K562 (cell line): ENCODE measurements around the gene ELF2. TPM values are rescaled to one million over a fixed set of nuclear protein-coding genes. Genes with fewer than 3 reads are reported as not detected.

Experiments used
- ATAC-seq: fragments of 200-7000 bp; cut with Tn5 transposase; 3 replicates; pipeline ENCODE4 v1.9.1; 2020; ENCODE audit warnings: moderate library complexity
- BruUV-seq: library from RNA; stranded (reverse); fragments of 400-500 nt; replicated peaks from 2 replicates; lab custom pipeline; 2021; lab: Mats Ljungman, UMichigan
- CTCF ChIA-PET: fragments of 300-600 bp; formaldehyde crosslinking; extraction: SDS; loops from one replicate; lab custom pipeline; 2021; ENCODE audit warnings: low intra/inter-chr PET ratio; lab: Yijun Ruan, JAX
- POLR2A ChIA-PET: fragments of 300-600, 350-650 bp; sonication (Branson Sonifier 250); formaldehyde crosslinking; extraction: SDS; loops from one replicate; lab custom pipeline; 2021; ENCODE audit warnings: antibody characterized with exemption, inconsistent platforms; lab: Yijun Ruan, JAX
- DNase-seq, 4 experiments: peaks; one replicate each; pipeline versions ENCODE4 v3.0.0 to v3.0.0-alpha.2; 2011 to 2018; ENCODE audit warnings: low spot score in 3 of 4, mixed read lengths in 3 of 4; ENCODE audit errors: extremely low read depth in 1 of 4
- FAIRE-seq: peaks from 2 replicates; lab custom pipeline; 2011; peaks lifted over from hg19 to GRCh38; lab: Jason Lieb, UNC
- H2AFZ ChIP-seq: 2 replicates; pipeline ENCODE4 v1.6.0; 2011; ENCODE audit warnings: low read depth, low read length, control low read depth, inconsistent platforms
- H3K27ac ChIP-seq: fragments of 200-600 bp; 3 replicates; pipeline ENCODE4 v1.8.0; 2011; ENCODE audit warnings: low read depth, mild to moderate bottlenecking, control low read depth, inconsistent platforms, low read length, moderate library complexity, mixed read lengths; ENCODE audit errors: extremely low read depth
- H3K27me3 ChIP-seq, 2 experiments: fragments of 300-600 bp in 1 of 2; 2 replicates in 1 of 2; 3 replicates in 1 of 2; pipeline versions ENCODE4 v1.6.0 to v1.8.0; 2011; ENCODE audit warnings: inconsistent platforms in 2 of 2, low read length in 2 of 2, mild to moderate bottlenecking in 1 of 2, mixed read lengths in 1 of 2, moderate library complexity in 1 of 2; ENCODE audit not compliant: control insufficient read depth in 2 of 2, insufficient read depth in 2 of 2
- H3K36me3 ChIP-seq: fragments of 300-600 bp; 3 replicates; pipeline ENCODE4 v1.8.0; 2011; ENCODE audit warnings: mild to moderate bottlenecking, low read length, inconsistent platforms; ENCODE audit not compliant: control insufficient read depth, insufficient read depth
- H3K4me1 ChIP-seq, 2 experiments: fragments of 200-600 bp in 1 of 2; replicated peaks in 1 of 2; 2 replicates in 1 of 2; 3 replicates in 1 of 2; pipeline versions ENCODE4 v1.5.1 to v1.8.0; 2011; ENCODE audit warnings: inconsistent platforms in 2 of 2, low read length in 2 of 2, mild to moderate bottlenecking in 1 of 2, mixed read lengths in 1 of 2, moderate library complexity in 1 of 2; ENCODE audit not compliant: control insufficient read depth in 2 of 2, insufficient read depth in 2 of 2
- H3K4me2 ChIP-seq: 2 replicates; pipeline ENCODE4 v1.6.1; 2011; ENCODE audit warnings: low read length, control low read depth, inconsistent platforms, mixed read lengths; ENCODE audit not compliant: insufficient read depth
- H3K4me3 ChIP-seq: fragments of 200-600 bp; sonication (generic), shearing (Covaris generic); 2 replicates; pipeline ENCODE4 v1.5.1; 2016; ENCODE audit warnings: control low read depth, inconsistent platforms
- H3K79me2 ChIP-seq: fragments of 200-600 bp; 3 replicates; pipeline ENCODE4 v1.8.0; 2011; ENCODE audit warnings: low read length, inconsistent platforms; ENCODE audit not compliant: control insufficient read depth, insufficient read depth
- H3K9ac ChIP-seq, 2 experiments: 2 replicates each; pipeline versions ENCODE4 v1.6.0 to v1.6.1; 2011; ENCODE audit warnings: low read depth in 2 of 2, low read length in 2 of 2, control low read depth in 1 of 2, inconsistent platforms in 1 of 2, mild to moderate bottlenecking in 1 of 2, mixed read lengths in 1 of 2; ENCODE audit not compliant: insufficient read depth in 1 of 2
- H3K9me1 ChIP-seq: one replicate; pipeline ENCODE4 v1.6.0; 2011; ENCODE audit warnings: inconsistent platforms, mild to moderate bottlenecking, low read length, moderate library complexity; ENCODE audit not compliant: control insufficient read depth, insufficient read depth
- H3K9me3 ChIP-seq: replicated peaks from 2 replicates; pipeline ENCODE4 v1.5.1; 2011; ENCODE audit warnings: low read depth, low read length, inconsistent platforms; ENCODE audit not compliant: control insufficient read depth, insufficient read depth
- H4K20me1 ChIP-seq: replicated peaks from 2 replicates; pipeline ENCODE4 v1.6.1; 2011; ENCODE audit warnings: low read length, inconsistent platforms, mixed read lengths; ENCODE audit not compliant: control insufficient read depth, insufficient read depth
- ATF7 ChIP-seq: fragments of 450-650 bp; IDR thresholded peaks from 2 replicates; pipeline ENCODE4 v1.7.1; 2014; ENCODE audit warnings: mild to moderate bottlenecking, moderate library complexity
- EHMT2 ChIP-seq: fragments of 450-650 bp; IDR thresholded peaks from 2 replicates; pipeline ENCODE4 v1.6.1; 2018; ENCODE audit warnings: antibody characterized with exemption
- HDAC8 ChIP-seq: fragments of 450-650 bp; IDR thresholded peaks from 2 replicates; pipeline ENCODE4 v1.6.1; 2016; ENCODE audit warnings: mild to moderate bottlenecking, missing genetic modification characterization, moderate library complexity, missing compliant biosample characterization
- HNRNPK ChIP-seq: fragments of 200-400 bp; formaldehyde crosslinking; IDR thresholded peaks from one replicate; pipeline ENCODE4 v1.6.1; 2018; ENCODE audit warnings: mild to moderate bottlenecking, low read depth, low read length; ENCODE audit not compliant: poor library complexity, severe bottlenecking
- KLF6 ChIP-seq: fragments of 250-450 bp; sonication (Bioruptor Pico); IDR thresholded peaks from 2 replicates; pipeline ENCODE4 v1.4.0; 2020; ENCODE audit warnings: mild to moderate bottlenecking, moderate library complexity, borderline replicate concordance
- XRCC4 ChIP-seq: IDR thresholded peaks from one replicate; pipeline ENCODE4 v1.6.1; 2011; ENCODE audit not compliant: insufficient read depth, insufficient read length; ENCODE audit errors: extremely low read depth
- ZNF232 ChIP-seq: sonication (generic); formaldehyde crosslinking; IDR thresholded peaks from 2 replicates; pipeline ENCODE4 v1.8.0; 2022; ENCODE audit warnings: mild to moderate bottlenecking, missing genetic modification reagents
- ZNF282 ChIP-seq: sonication (generic); formaldehyde crosslinking; IDR thresholded peaks from 2 replicates; pipeline ENCODE4 v1.8.1; 2023; ENCODE audit warnings: missing genetic modification reagents
- WGBS: fragments of 100-300 bp; shearing (Covaris generic); methylation state at CpG from one replicate; pipeline ENCODE4 v1.1.6; 2016; ENCODE audit warnings: low coverage, mixed read lengths; ENCODE audit not compliant: insufficient coverage; ENCODE audit errors: missing lambda C conversion rate; 5-methylcytosine and 5-hydroxymethylcytosine counted together
- in situ Hi-C: fragments of 300-500 bp; cut with MboI; formaldehyde crosslinking; loops from 4 replicates; pipeline ENCODE4 v1.15.0; 2018; ENCODE audit warnings: inconsistent platforms, mixed read lengths
- intact Hi-C: fragments of 100-400 bp; cut with micrococcal nuclease; formaldehyde crosslinking; loops from 2 replicates; pipeline ENCODE4 v1.14.2; 2022
- polyA plus RNA-seq, 8 experiments: library from polyadenylated mRNA; depleted of rRNA in 4 of 8; stranded (reverse) in 5 of 8; unstranded in 3 of 8; fragments of >200 nt; fragmentation: Nextera tagmentation in 2 of 8; fragmentation: Illumina TruSeq in 1 of 8; extraction: Ambion mirVana in 2 of 8; extraction: Trizol in 1 of 8; gene quantifications; 2 replicates each; pipeline versions ENCODE4 v1.2.1 to v1.2.3, GENCODE V29; 2011 to 2014; ENCODE audit warnings: inconsistent platforms in 1 of 8, missing spikeins in 1 of 8
- total RNA-seq, 7 experiments: library from RNA; depleted of rRNA in 6 of 7; stranded (reverse); fragments of >200 nt in 6 of 7; fragmentation: Illumina TruSeq in 2 of 7; extraction: Trizol in 2 of 7; gene quantifications; 2 replicates each; pipeline versions ENCODE4 v1.2.1 to v1.2.3, GENCODE V29; 2011 to 2021; ENCODE audit warnings: low replicate concordance in 1 of 7
- TF ChIP-seq, protein P1 (sequence below): sonication (generic); formaldehyde crosslinking; IDR thresholded peaks from 2 replicates; pipeline ENCODE4 v1.8.1; 2023; ENCODE audit warnings: missing genetic modification reagents, mild to moderate bottlenecking, borderline replicate concordance

The ELF2 gene
- total and polyA plus RNA-seq, 9 of the 15 experiments (the other 6 are each of a cell fraction or from before 2014, with no cell fraction given): 9.4 to 58.7 (median 41.6) TPM

- Histone ChIP-seq H4K20me1 (no peaks in the 10 kb centered on the region), H3K9me3 (peaks cover 2% of the 10 kb centered on the region; the same call in 1 of the 2 replicates), H3K9me1 (no peaks in the 10 kb centered on the region), H3K4me2 (no peak overlapping the region), H3K9ac (no peak overlapping the region), H3K36me3 (no peaks in the 10 kb centered on the region)
- DNase-seq (no peak), ATAC-seq (no peak)
- 38% methylated on average over 3 of the region's 3 CpGs for WGBS
- POLR2A ChIA-PET: interaction anchor here (1.0 kb wide), 1 partner anchor 16 kb away, joined by 3 read pairs; no protein-coding TSS in a partner anchor
- TF ChIP-seq ZNF232 (CRISPR knock-in tag) (0 out of 2 replicates have a peak, but pooled peaks have one; percentile 51), ZNF282 (CRISPR knock-in tag) (no peak)
- TF ChIP-seq, all 486 proteins: peak for 1
- intact Hi-C loops: no loop called here
- H3K4me1 ChIP-seq: peaks cover 0 to 2% of the 10 kb centered on the region in 2 experiments; a peak in 1 of 5 replicates
- no peaks in the 10 kb centered on the region for H3K79me2 ChIP-seq
- no TSS peak for BruUV-seq
- H3K27ac ChIP-seq: no peak overlapping the region
- in situ Hi-C loops: no loop called here
- CTCF ChIA-PET: no interaction called here
- H3K27me3 ChIP-seq: no peaks in the 10 kb centered on the region
- no peak overlapping the region for H3K4me3 ChIP-seq
- peak overlapping the region; percentile 29; the same call in 1 of the 2 replicates for H2AFZ ChIP-seq
- FAIRE-seq: peak; percentile 52
Observed at GRCh38 chr4:139196462-139196861, 19.4 kb upstream of the ELF2 start.

DNA sequence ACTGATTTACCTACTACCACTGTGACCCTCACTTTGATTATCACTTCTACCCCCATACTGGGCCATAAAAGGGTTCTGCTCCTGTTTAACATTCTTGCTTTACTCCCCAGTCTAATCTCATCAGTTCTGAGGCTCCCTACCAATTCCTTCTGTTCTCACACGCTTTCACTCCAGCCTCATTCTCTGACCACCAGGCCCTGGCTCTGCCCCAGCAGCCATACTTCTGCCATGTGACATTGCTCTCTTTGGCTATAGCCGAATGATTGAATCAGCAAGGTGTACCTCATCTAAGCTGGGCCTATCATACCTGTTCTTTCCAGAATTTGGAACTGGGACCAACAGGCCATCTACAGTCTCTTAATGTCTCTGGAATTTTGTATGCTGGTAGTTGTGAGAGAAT, 14.4 kb upstream of the ELF2 start:
- ChIA-PET CTCF (no interaction called here), POLR2A (interaction anchor here (5.3 kb wide), 1 partner anchor 13 kb away, joined by 51 read pairs; the partner anchor contains the start of gene ELF2)
- DNase-seq (no peak), FAIRE-seq (no peak), ATAC-seq (no peak; the same call in 2 of the 3 replicates)
- no peaks in the 10 kb centered on the region for H3K79me2 ChIP-seq
- H2AFZ ChIP-seq: peak overlapping the region; percentile 92
- no peak overlapping the region for H3K4me2 ChIP-seq
- peak overlapping the region; percentile 41; the same call in 1 of the 3 replicates for H3K27ac ChIP-seq
- H3K9me3 ChIP-seq: no peaks in the 10 kb centered on the region; the same call in 1 of the 2 replicates
- in situ Hi-C loops (no loop called here), intact Hi-C loops (no loop called here)
- no peaks in the 10 kb centered on the region for H3K36me3 ChIP-seq
- H3K27me3 ChIP-seq: no peaks in the 10 kb centered on the region
- BruUV-seq: no TSS peak
- peaks cover 9 to 15% of the 10 kb centered on the region in 2 experiments; a peak in 2 of 5 replicates for H3K4me1 ChIP-seq
- 57% methylated on average over 2 of the region's 2 CpGs for WGBS
- peak overlapping the region in 1 of 2 experiments; percentile 13; a peak in 2 of 4 replicates for H3K9ac ChIP-seq
- no peaks in the 10 kb centered on the region for H3K9me1 ChIP-seq
- no peak overlapping the region for H3K4me3 ChIP-seq
- no peaks in the 10 kb centered on the region for H4K20me1 ChIP-seq
- TF ChIP-seq KLF6: no peak
- TF ChIP-seq EHMT2: peak; percentile 26; the same call in 1 of the 2 replicates
- no peak for TF ChIP-seq HDAC8 (tag)
- TF ChIP-seq, protein P1, sequence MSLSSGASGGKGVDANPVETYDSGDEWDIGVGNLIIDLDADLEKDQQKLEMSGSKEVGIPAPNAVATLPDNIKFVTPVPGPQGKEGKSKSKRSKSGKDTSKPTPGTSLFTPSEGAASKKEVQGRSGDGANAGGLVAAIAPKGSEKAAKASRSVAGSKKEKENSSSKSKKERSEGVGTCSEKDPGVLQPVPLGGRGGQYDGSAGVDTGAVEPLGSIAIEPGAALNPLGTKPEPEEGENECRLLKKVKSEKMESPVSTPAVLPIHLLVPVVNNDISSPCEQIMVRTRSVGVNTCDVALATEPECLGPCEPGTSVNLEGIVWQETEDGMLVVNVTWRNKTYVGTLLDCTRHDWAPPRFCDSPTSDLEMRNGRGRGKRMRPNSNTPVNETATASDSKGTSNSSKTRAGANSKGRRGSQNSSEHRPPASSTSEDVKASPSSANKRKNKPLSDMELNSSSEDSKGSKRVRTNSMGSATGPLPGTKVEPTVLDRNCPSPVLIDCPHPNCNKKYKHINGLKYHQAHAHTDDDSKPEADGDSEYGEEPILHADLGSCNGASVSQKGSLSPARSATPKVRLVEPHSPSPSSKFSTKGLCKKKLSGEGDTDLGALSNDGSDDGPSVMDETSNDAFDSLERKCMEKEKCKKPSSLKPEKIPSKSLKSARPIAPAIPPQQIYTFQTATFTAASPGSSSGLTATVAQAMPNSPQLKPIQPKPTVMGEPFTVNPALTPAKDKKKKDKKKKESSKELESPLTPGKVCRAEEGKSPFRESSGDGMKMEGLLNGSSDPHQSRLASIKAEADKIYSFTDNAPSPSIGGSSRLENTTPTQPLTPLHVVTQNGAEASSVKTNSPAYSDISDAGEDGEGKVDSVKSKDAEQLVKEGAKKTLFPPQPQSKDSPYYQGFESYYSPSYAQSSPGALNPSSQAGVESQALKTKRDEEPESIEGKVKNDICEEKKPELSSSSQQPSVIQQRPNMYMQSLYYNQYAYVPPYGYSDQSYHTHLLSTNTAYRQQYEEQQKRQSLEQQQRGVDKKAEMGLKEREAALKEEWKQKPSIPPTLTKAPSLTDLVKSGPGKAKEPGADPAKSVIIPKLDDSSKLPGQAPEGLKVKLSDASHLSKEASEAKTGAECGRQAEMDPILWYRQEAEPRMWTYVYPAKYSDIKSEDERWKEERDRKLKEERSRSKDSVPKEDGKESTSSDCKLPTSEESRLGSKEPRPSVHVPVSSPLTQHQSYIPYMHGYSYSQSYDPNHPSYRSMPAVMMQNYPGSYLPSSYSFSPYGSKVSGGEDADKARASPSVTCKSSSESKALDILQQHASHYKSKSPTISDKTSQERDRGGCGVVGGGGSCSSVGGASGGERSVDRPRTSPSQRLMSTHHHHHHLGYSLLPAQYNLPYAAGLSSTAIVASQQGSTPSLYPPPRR (CRISPR knock-in tag): no peak
- no peak for TF ChIP-seq ATF7
- no peak for TF ChIP-seq XRCC4
- no peak for TF ChIP-seq HNRNPK
